ENCODE results near the gene FLVCR2.

FLVCR2 gene

GRCh38 chr14:75614179-75614578 is 35.8 kb downstream of the FLVCR2 start:
- TF ChIP-seq, protein P1, sequence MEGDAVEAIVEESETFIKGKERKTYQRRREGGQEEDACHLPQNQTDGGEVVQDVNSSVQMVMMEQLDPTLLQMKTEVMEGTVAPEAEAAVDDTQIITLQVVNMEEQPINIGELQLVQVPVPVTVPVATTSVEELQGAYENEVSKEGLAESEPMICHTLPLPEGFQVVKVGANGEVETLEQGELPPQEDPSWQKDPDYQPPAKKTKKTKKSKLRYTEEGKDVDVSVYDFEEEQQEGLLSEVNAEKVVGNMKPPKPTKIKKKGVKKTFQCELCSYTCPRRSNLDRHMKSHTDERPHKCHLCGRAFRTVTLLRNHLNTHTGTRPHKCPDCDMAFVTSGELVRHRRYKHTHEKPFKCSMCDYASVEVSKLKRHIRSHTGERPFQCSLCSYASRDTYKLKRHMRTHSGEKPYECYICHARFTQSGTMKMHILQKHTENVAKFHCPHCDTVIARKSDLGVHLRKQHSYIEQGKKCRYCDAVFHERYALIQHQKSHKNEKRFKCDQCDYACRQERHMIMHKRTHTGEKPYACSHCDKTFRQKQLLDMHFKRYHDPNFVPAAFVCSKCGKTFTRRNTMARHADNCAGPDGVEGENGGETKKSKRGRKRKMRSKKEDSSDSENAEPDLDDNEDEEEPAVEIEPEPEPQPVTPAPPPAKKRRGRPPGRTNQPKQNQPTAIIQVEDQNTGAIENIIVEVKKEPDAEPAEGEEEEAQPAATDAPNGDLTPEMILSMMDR (IDR thresholded peaks at IDR 0.05; ENCODE audit: low read depth, low read length, missing control alignments) = no peak
- no peak overlapping the region for H3K4me3 ChIP-seq (ENCODE audit: low read depth, low read length)
- in situ Hi-C loops (cut with HindIII; ENCODE audit: low sequenced_read_pairs) = no loop called here
- no peak for DNase-seq (ENCODE audit: low read depth)

DNA sequence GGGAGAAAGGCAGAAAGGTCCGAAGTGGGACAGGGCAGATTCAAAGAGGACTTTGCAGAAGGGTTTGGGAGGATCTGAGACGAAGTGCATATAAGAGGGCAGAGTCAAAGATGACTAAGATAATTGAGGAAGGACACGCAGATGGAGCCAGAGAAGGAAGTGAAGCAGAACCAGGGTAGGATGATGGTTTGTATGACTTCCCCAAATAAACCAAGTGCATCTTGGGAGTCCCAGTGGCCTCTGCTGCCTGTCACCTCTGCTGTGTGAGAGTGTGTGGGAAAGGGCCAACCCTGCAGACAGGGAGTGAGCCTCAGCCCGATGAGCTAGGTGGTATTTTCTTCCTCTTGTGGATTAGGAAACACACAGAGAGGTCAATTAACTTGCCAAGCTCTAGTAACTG is 36.8 kb downstream of the FLVCR2 start:
- in situ Hi-C loops (cut with HindIII; ENCODE audit: low sequenced_read_pairs) = no loop called here
- no peak for DNase-seq (ENCODE audit: low read depth)
- H3K4me3 ChIP-seq (ENCODE audit: low read depth, low read length) = no peak overlapping the region
- TF ChIP-seq, protein P1 (IDR thresholded peaks at IDR 0.05; ENCODE audit: low read depth, low read length, missing control alignments) = no peak

GRCh38 chr14:75619548-75619947 is 41.1 kb downstream of the FLVCR2 start:
- TF ChIP-seq, protein P1 (IDR thresholded peaks at IDR 0.05; ENCODE audit: low read depth, low read length, missing control alignments) = no peak
- in situ Hi-C loops (cut with HindIII; ENCODE audit: low sequenced_read_pairs) = no loop called here
- no peak overlapping the region for H3K4me3 ChIP-seq (ENCODE audit: low read depth, low read length)
- DNase-seq (ENCODE audit: low read depth) = no peak

DNA sequence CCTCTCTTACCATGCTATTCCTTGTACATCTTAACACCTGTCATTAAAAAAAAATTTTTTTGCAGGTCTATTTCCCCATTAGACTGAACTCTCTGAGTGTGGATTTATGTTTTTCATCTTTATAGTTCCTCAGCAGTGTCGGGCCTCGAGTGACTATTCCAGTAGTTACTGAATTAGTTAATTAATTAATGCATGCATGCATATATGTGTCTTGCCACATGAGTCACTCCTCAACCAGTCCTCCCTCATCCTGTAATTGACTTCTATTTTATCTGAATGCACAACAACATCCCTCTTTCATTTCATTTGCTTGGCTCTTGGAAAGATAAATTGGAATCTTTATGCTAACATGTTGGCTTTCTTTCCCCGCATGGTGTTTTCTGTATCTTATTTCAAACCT is 46.6 kb downstream of the FLVCR2 start:
- DNase-seq (ENCODE audit: low read depth) = no peak
- TF ChIP-seq, protein P1 (IDR thresholded peaks at IDR 0.05; ENCODE audit: low read depth, low read length, missing control alignments) = no peak
- H3K4me3 ChIP-seq (ENCODE audit: low read depth, low read length) = no peak overlapping the region
- in situ Hi-C loops (cut with HindIII; ENCODE audit: low sequenced_read_pairs) = no loop called here

DNA sequence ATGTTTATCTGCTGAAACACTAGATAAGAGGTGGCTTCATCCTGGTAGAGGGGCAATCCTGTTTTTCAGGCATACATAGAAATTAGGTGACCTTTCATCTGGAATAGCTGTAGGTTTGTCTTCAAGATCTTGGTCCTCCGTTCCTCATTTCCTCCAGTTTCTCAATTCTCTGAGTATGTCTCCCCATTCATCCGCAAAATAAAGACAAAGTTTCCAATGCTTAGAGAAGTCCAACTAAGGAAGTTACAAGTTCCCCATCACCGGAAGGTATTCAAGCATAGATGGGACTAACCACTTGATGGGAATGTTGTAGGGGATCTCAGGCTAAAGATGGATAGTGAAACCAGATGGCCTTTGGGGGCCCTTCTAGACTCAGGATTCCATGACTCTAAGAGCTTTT is 48.0 kb downstream of the FLVCR2 start:
- in situ Hi-C loops (cut with HindIII; ENCODE audit: low sequenced_read_pairs) = no loop called here
- TF ChIP-seq, protein P1 (IDR thresholded peaks at IDR 0.05; ENCODE audit: low read depth, low read length, missing control alignments) = no peak
- no peak for DNase-seq (ENCODE audit: low read depth)
- H3K4me3 ChIP-seq (ENCODE audit: low read depth, low read length) = no peak overlapping the region

- in situ Hi-C loops (cut with HindIII; ENCODE audit: low sequenced_read_pairs) = no loop called here
- no peak overlapping the region for H3K4me3 ChIP-seq (ENCODE audit: low read depth, low read length)
- TF ChIP-seq, protein P1 (IDR thresholded peaks at IDR 0.05; ENCODE audit: low read depth, low read length, missing control alignments) = no peak
- no peak for DNase-seq (ENCODE audit: low read depth)
Observed at GRCh38 chr14:75626863-75627262, 48.4 kb downstream of the FLVCR2 start.

DNA sequence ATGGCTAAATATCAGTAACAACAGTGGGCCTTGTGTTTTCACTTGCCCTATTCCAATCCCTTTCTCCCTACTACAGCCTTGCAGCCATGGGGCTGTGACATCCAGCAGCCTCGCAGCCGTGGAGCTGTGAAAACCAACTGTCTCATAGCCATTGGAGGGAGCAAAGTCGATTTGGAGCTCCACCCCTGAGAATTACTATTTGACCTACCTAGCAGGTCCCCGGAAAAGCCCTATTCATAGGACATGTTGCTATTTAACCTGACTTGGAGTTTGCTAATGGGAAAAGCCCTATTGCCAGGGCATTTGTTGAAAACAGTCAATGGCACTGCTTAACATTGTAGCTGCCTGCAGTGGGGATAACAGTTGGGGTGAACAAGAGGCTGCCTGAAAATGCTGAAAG is 49.0 kb downstream of the FLVCR2 start:
- H3K4me3 ChIP-seq (ENCODE audit: low read depth, low read length) = no peak overlapping the region
- TF ChIP-seq, protein P1 (IDR thresholded peaks at IDR 0.05; ENCODE audit: low read depth, low read length, missing control alignments) = no peak
- DNase-seq (ENCODE audit: low read depth) = no peak
- in situ Hi-C loops (cut with HindIII; ENCODE audit: low sequenced_read_pairs) = no loop called here

Data from astrocyte of the cerebellum (primary cell).